ENCODE measurements around the gene PAGR1. TPM values are rescaled to one million over a fixed set of nuclear protein-coding genes. Genes with fewer than 3 reads are reported as not detected.
A peak's percentile ranks its signal among the peaks of the same experiment; 100 is the strongest.

PAGR1 gene
- total and polyA plus RNA-seq, 2 of the 13 experiments (the other 11 are each of a cell fraction or from before 2014, with no cell fraction given): 9.8 to 66.4 TPM

- TF ChIP-seq ZNF660 (CRISPR knock-in tag; IDR thresholded peaks at IDR 0.05; ENCODE audit: borderline replicate concordance, low read depth): no peak
- peak; percentile 72 for TF ChIP-seq ZMYM2 (CRISPR knock-in tag; IDR thresholded peaks at IDR 0.05)
- TF ChIP-seq ZNF121 (CRISPR knock-in tag; IDR thresholded peaks at IDR 0.05): peak; percentile 23; the same call in 1 of the 2 replicates
- TF ChIP-seq TRAFD1 (CRISPR knock-in tag; IDR thresholded peaks at IDR 0.05; ENCODE audit: borderline replicate concordance): no peak
- TF ChIP-seq AGO2 (optimal IDR thresholded peaks at IDR 0.05; ENCODE audit: low read depth, low read length): peak; percentile 25
- no peak for TF ChIP-seq ZNF619 (CRISPR knock-in tag; IDR thresholded peaks at IDR 0.05)
- TF ChIP-seq, protein P1, sequence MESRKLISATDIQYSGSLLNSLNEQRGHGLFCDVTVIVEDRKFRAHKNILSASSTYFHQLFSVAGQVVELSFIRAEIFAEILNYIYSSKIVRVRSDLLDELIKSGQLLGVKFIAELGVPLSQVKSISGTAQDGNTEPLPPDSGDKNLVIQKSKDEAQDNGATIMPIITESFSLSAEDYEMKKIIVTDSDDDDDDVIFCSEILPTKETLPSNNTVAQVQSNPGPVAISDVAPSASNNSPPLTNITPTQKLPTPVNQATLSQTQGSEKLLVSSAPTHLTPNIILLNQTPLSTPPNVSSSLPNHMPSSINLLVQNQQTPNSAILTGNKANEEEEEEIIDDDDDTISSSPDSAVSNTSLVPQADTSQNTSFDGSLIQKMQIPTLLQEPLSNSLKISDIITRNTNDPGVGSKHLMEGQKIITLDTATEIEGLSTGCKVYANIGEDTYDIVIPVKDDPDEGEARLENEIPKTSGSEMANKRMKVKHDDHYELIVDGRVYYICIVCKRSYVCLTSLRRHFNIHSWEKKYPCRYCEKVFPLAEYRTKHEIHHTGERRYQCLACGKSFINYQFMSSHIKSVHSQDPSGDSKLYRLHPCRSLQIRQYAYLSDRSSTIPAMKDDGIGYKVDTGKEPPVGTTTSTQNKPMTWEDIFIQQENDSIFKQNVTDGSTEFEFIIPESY (CRISPR knock-in tag; IDR thresholded peaks at IDR 0.05): 0 out of 2 replicates have a peak, but pooled peaks have one; percentile 4
- 0 out of 2 replicates have a peak, but pooled peaks have one; percentile 5 for TF ChIP-seq ZNF354B (CRISPR knock-in tag; IDR thresholded peaks at IDR 0.05)
- TF ChIP-seq HBP1 (CRISPR knock-in tag; IDR thresholded peaks at IDR 0.05; ENCODE audit: low read depth): peak; percentile 64; the same call in 1 of the 2 replicates
- 0 out of 2 replicates have a peak, but pooled peaks have one; percentile 75 for TF ChIP-seq ZNF235 (CRISPR knock-in tag; IDR thresholded peaks at IDR 0.05; ENCODE audit: borderline replicate concordance)
- peak; percentile 66; the same call in 1 of the 2 replicates for TF ChIP-seq ZNF674 (CRISPR knock-in tag; IDR thresholded peaks at IDR 0.05; ENCODE audit: low read depth)
- peak; percentile 10 for TF ChIP-seq ASH2L (IDR thresholded peaks at IDR 0.05; ENCODE audit: insufficient read length, low read depth, low read length)
- TF ChIP-seq, protein P2, sequence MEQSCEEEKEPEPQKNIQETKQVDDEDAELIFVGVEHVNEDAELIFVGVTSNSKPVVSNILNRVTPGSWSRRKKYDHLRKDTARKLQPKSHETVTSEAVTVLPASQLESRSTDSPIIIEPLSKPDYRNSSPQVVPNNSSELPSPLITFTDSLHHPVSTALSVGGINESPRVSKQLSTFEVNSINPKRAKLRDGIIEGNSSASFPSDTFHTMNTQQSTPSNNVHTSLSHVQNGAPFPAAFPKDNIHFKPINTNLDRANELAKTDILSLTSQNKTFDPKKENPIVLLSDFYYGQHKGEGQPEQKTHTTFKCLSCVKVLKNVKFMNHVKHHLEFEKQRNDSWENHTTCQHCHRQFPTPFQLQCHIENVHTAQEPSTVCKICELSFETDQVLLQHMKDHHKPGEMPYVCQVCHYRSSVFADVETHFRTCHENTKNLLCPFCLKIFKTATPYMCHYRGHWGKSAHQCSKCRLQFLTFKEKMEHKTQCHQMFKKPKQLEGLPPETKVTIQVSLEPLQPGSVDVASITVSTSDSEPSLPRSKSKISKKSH (CRISPR knock-in tag; IDR thresholded peaks at IDR 0.05; ENCODE audit: borderline replicate concordance): peak; percentile 54
- TF ChIP-seq ZNF501 (CRISPR knock-in tag; IDR thresholded peaks at IDR 0.05): no peak
- peak; percentile 66; the same call in 1 of the 2 replicates for TF ChIP-seq ZNF83 (CRISPR knock-in tag; IDR thresholded peaks at IDR 0.05; ENCODE audit: borderline replicate concordance)
- peak; percentile 63 for TF ChIP-seq ZNF709 (CRISPR knock-in tag; IDR thresholded peaks at IDR 0.05)
- TF ChIP-seq REL (CRISPR knock-in tag; conservative IDR thresholded peaks at IDR 0.05): 0 out of 2 replicates have a peak, but pooled peaks have one; percentile 18
- 0 out of 2 replicates have a peak, but pooled peaks have one; percentile 32 for TF ChIP-seq NRL (CRISPR knock-in tag; IDR thresholded peaks at IDR 0.05; ENCODE audit: borderline replicate concordance)
- TF ChIP-seq WIZ (CRISPR knock-in tag; IDR thresholded peaks at IDR 0.05): peak; percentile 53; the same call in 1 of the 2 replicates
- TF ChIP-seq U2AF2 (IDR thresholded peaks at IDR 0.05; ENCODE audit: low read depth, low read length): 0 out of 2 replicates have a peak, but pooled peaks have one; percentile 20
- peak; percentile 79; the same call in 1 of the 2 replicates for TF ChIP-seq ZNF451 (CRISPR knock-in tag; IDR thresholded peaks at IDR 0.05)
- TF ChIP-seq ARNTL (CRISPR knock-in tag; IDR thresholded peaks at IDR 0.05): 0 out of 2 replicates have a peak, but pooled peaks have one; percentile 0
Measured at GRCh38 chr16:29816694-29817441, 916 bp downstream of the PAGR1 start (continued).

Data from HepG2 (cell line).